K562 (cell line): Measurements from ENCODE around the gene AHR. TPM values are rescaled to one million over a fixed set of nuclear protein-coding genes. Genes with fewer than 3 reads are reported as not detected.

Experiments
- ATAC-seq: fragments of 200-7000 bp; cut with Tn5 transposase; 3 replicates; pipeline ENCODE4 v1.9.1; 2020; ENCODE audit warnings: moderate library complexity
- BruUV-seq: library from RNA; stranded (reverse); fragments of 400-500 nt; replicated peaks from 2 replicates; lab custom pipeline; 2021; lab: Mats Ljungman, UMichigan
- CTCF ChIA-PET: fragments of 300-600 bp; formaldehyde crosslinking; extraction: SDS; loops from one replicate; lab custom pipeline; 2021; ENCODE audit warnings: low intra/inter-chr PET ratio; lab: Yijun Ruan, JAX
- POLR2A ChIA-PET: fragments of 300-600, 350-650 bp; sonication (Branson Sonifier 250); formaldehyde crosslinking; extraction: SDS; loops from one replicate; lab custom pipeline; 2021; ENCODE audit warnings: antibody characterized with exemption, inconsistent platforms; lab: Yijun Ruan, JAX
- DNase-seq, 4 experiments: peaks; one replicate each; pipeline versions ENCODE4 v3.0.0 to v3.0.0-alpha.2; 2011 to 2018; ENCODE audit warnings: low spot score in 3 of 4, mixed read lengths in 3 of 4; ENCODE audit errors: extremely low read depth in 1 of 4
- FAIRE-seq: peaks from 2 replicates; lab custom pipeline; 2011; peaks lifted over from hg19 to GRCh38; lab: Jason Lieb, UNC
- H2AFZ ChIP-seq: 2 replicates; pipeline ENCODE4 v1.6.0; 2011; ENCODE audit warnings: low read depth, low read length, control low read depth, inconsistent platforms
- H3K27ac ChIP-seq: fragments of 200-600 bp; 3 replicates; pipeline ENCODE4 v1.8.0; 2011; ENCODE audit warnings: low read depth, mild to moderate bottlenecking, control low read depth, inconsistent platforms, low read length, moderate library complexity, mixed read lengths; ENCODE audit errors: extremely low read depth
- H3K27me3 ChIP-seq, 2 experiments: fragments of 300-600 bp in 1 of 2; 2 replicates in 1 of 2; 3 replicates in 1 of 2; pipeline versions ENCODE4 v1.6.0 to v1.8.0; 2011; ENCODE audit warnings: inconsistent platforms in 2 of 2, low read length in 2 of 2, mild to moderate bottlenecking in 1 of 2, mixed read lengths in 1 of 2, moderate library complexity in 1 of 2; ENCODE audit not compliant: control insufficient read depth in 2 of 2, insufficient read depth in 2 of 2
- H3K36me3 ChIP-seq: fragments of 300-600 bp; 3 replicates; pipeline ENCODE4 v1.8.0; 2011; ENCODE audit warnings: mild to moderate bottlenecking, low read length, inconsistent platforms; ENCODE audit not compliant: control insufficient read depth, insufficient read depth
- H3K4me1 ChIP-seq, 2 experiments: fragments of 200-600 bp in 1 of 2; replicated peaks in 1 of 2; 2 replicates in 1 of 2; 3 replicates in 1 of 2; pipeline versions ENCODE4 v1.5.1 to v1.8.0; 2011; ENCODE audit warnings: inconsistent platforms in 2 of 2, low read length in 2 of 2, mild to moderate bottlenecking in 1 of 2, mixed read lengths in 1 of 2, moderate library complexity in 1 of 2; ENCODE audit not compliant: control insufficient read depth in 2 of 2, insufficient read depth in 2 of 2
- H3K4me2 ChIP-seq: 2 replicates; pipeline ENCODE4 v1.6.1; 2011; ENCODE audit warnings: low read length, control low read depth, inconsistent platforms, mixed read lengths; ENCODE audit not compliant: insufficient read depth
- H3K4me3 ChIP-seq: fragments of 200-600 bp; sonication (generic), shearing (Covaris generic); 2 replicates; pipeline ENCODE4 v1.5.1; 2016; ENCODE audit warnings: control low read depth, inconsistent platforms
- H3K79me2 ChIP-seq: fragments of 200-600 bp; 3 replicates; pipeline ENCODE4 v1.8.0; 2011; ENCODE audit warnings: low read length, inconsistent platforms; ENCODE audit not compliant: control insufficient read depth, insufficient read depth
- H3K9ac ChIP-seq, 2 experiments: 2 replicates each; pipeline versions ENCODE4 v1.6.0 to v1.6.1; 2011; ENCODE audit warnings: low read depth in 2 of 2, low read length in 2 of 2, control low read depth in 1 of 2, inconsistent platforms in 1 of 2, mild to moderate bottlenecking in 1 of 2, mixed read lengths in 1 of 2; ENCODE audit not compliant: insufficient read depth in 1 of 2
- H3K9me1 ChIP-seq: one replicate; pipeline ENCODE4 v1.6.0; 2011; ENCODE audit warnings: inconsistent platforms, mild to moderate bottlenecking, low read length, moderate library complexity; ENCODE audit not compliant: control insufficient read depth, insufficient read depth
- H3K9me3 ChIP-seq: replicated peaks from 2 replicates; pipeline ENCODE4 v1.5.1; 2011; ENCODE audit warnings: low read depth, low read length, inconsistent platforms; ENCODE audit not compliant: control insufficient read depth, insufficient read depth
- H4K20me1 ChIP-seq: replicated peaks from 2 replicates; pipeline ENCODE4 v1.6.1; 2011; ENCODE audit warnings: low read length, inconsistent platforms, mixed read lengths; ENCODE audit not compliant: control insufficient read depth, insufficient read depth
- CAMTA2 ChIP-seq: fragments of 250-450 bp; sonication (Bioruptor Pico); conservative IDR thresholded peaks from 2 replicates; pipeline ENCODE4 v1.5.1; 2022
- CBX3 ChIP-seq, 2 experiments: IDR thresholded peaks; 1 replicate in 1 of 2; 2 replicates in 1 of 2; pipeline ENCODE4 v1.6.1; 2012; ENCODE audit warnings: inconsistent platforms in 2 of 2, low read length in 2 of 2, borderline replicate concordance in 1 of 2, control low read depth in 1 of 2
- CBX5 ChIP-seq: IDR thresholded peaks from 2 replicates; pipeline ENCODE4 v1.6.1; 2014; ENCODE audit warnings: low read depth, borderline replicate concordance
- HLTF ChIP-seq: fragments of 450-650 bp; IDR thresholded peaks from 2 replicates; pipeline ENCODE4 v1.6.1; 2016
- SMAD4 ChIP-seq: fragments of 250-450 bp; sonication (Bioruptor Pico); conservative IDR thresholded peaks from 2 replicates; pipeline ENCODE4 v1.8.0; 2021; ENCODE audit warnings: inconsistent platforms, mild to moderate bottlenecking, moderate library complexity
- TCF3 ChIP-seq: sonication (generic); formaldehyde crosslinking; IDR thresholded peaks from 2 replicates; pipeline ENCODE4 v1.4.0; 2020; ENCODE audit warnings: mild to moderate bottlenecking, missing genetic modification reagents
- TRIM28 ChIP-seq: fragments of 450-650 bp; IDR thresholded peaks from 2 replicates; pipeline ENCODE4 v1.6.1; 2017
- ZNF239 ChIP-seq: fragments of 250-450 bp; sonication (Bioruptor Pico); IDR thresholded peaks from 2 replicates; pipeline ENCODE4 v1.4.0; 2020; ENCODE audit warnings: mild to moderate bottlenecking
- ZNF324 ChIP-seq: fragments of 250-450 bp; sonication (Bioruptor Pico); IDR thresholded peaks from 2 replicates; pipeline ENCODE4 v1.4.0; 2020; ENCODE audit warnings: mild to moderate bottlenecking
- WGBS: fragments of 100-300 bp; shearing (Covaris generic); methylation state at CpG from one replicate; pipeline ENCODE4 v1.1.6; 2016; ENCODE audit warnings: low coverage, mixed read lengths; ENCODE audit not compliant: insufficient coverage; ENCODE audit errors: missing lambda C conversion rate; 5-methylcytosine and 5-hydroxymethylcytosine counted together
- in situ Hi-C: fragments of 300-500 bp; cut with MboI; formaldehyde crosslinking; loops from 4 replicates; pipeline ENCODE4 v1.15.0; 2018; ENCODE audit warnings: inconsistent platforms, mixed read lengths
- intact Hi-C: fragments of 100-400 bp; cut with micrococcal nuclease; formaldehyde crosslinking; loops from 2 replicates; pipeline ENCODE4 v1.14.2; 2022
- polyA plus RNA-seq, 8 experiments: library from polyadenylated mRNA; depleted of rRNA in 4 of 8; stranded (reverse) in 5 of 8; unstranded in 3 of 8; fragments of >200 nt; fragmentation: Nextera tagmentation in 2 of 8; fragmentation: Illumina TruSeq in 1 of 8; extraction: Ambion mirVana in 2 of 8; extraction: Trizol in 1 of 8; gene quantifications; 2 replicates each; pipeline versions ENCODE4 v1.2.1 to v1.2.3, GENCODE V29; 2011 to 2014; ENCODE audit warnings: inconsistent platforms in 1 of 8, missing spikeins in 1 of 8
- total RNA-seq, 7 experiments: library from RNA; depleted of rRNA in 6 of 7; stranded (reverse); fragments of >200 nt in 6 of 7; fragmentation: Illumina TruSeq in 2 of 7; extraction: Trizol in 2 of 7; gene quantifications; 2 replicates each; pipeline versions ENCODE4 v1.2.1 to v1.2.3, GENCODE V29; 2011 to 2021; ENCODE audit warnings: low replicate concordance in 1 of 7

The AHR gene
- total and polyA plus RNA-seq, 9 of the 15 experiments (the other 6 are each of a cell fraction or from before 2014, with no cell fraction given): 0.16 TPM; not detected in 8

- BruUV-seq: no TSS peak
- no peak for ATAC-seq
- CTCF ChIA-PET: no interaction called here
Measured at GRCh38 chr7:17266565-17266964, 31.9 kb upstream of the AHR start.

GRCh38 chr7:17269341-17270221 lies 28.9 kb upstream of the AHR start:
- H3K36me3 ChIP-seq: no peaks in the 10 kb centered on the region
- H3K4me2 ChIP-seq: no peak overlapping the region
- ATAC-seq: no peak
- H3K4me1 ChIP-seq: no peaks in the 10 kb centered on the region
- no TSS peak for BruUV-seq
- intact Hi-C loops (no loop called here), in situ Hi-C loops (no loop called here)
- no peaks in the 10 kb centered on the region; a peak in 1 of 5 replicates for H3K27me3 ChIP-seq
- no peak for DNase-seq
- peaks cover 2% of the 10 kb centered on the region; the same call in 1 of the 2 replicates for H3K9me3 ChIP-seq
- FAIRE-seq: no peak
- 5% methylated on average over 3 of the region's 3 CpGs for WGBS
- ChIA-PET POLR2A (no interaction called here), CTCF (no interaction called here)
- no peak overlapping the region for H3K4me3 ChIP-seq
- no peak overlapping the region for H3K9ac ChIP-seq
- no peak for TF ChIP-seq ZNF239 (CRISPR knock-in tag)
- no peak for TF ChIP-seq CAMTA2
- TF ChIP-seq SMAD4 (CRISPR knock-in tag): no peak
- peak in 1 of 2 experiments; percentile 76; a peak in 2 of 3 replicates for TF ChIP-seq CBX3 (IDR thresholded peaks at IDR 0.05; ENCODE audit: borderline replicate concordance in 1 of 2, low read length in 2 of 2)
- TF ChIP-seq HLTF: 0 out of 2 replicates have a peak, but pooled peaks have one; percentile 71
- TF ChIP-seq CBX5: 0 out of 2 replicates have a peak, but pooled peaks have one; percentile 60
- TF ChIP-seq TRIM28: peak; percentile 91
- no peaks in the 10 kb centered on the region for H4K20me1 ChIP-seq
- H3K9me1 ChIP-seq: no peaks in the 10 kb centered on the region
- no peaks in the 10 kb centered on the region for H3K79me2 ChIP-seq
- H3K27ac ChIP-seq: no peak overlapping the region
- H2AFZ ChIP-seq: no peak overlapping the region

More at GRCh38 chr7:17266565-17266964, 31.9 kb upstream of the AHR start:
- H3K79me2 ChIP-seq: no peaks in the 10 kb centered on the region
- H3K27me3 ChIP-seq: no peaks in the 10 kb centered on the region; a peak in 1 of 5 replicates
- no peaks in the 10 kb centered on the region for H4K20me1 ChIP-seq
- no peak for TF ChIP-seq TCF3
- TF ChIP-seq ZNF324 (CRISPR knock-in tag): peak; percentile 97
- no peak overlapping the region for H3K9ac ChIP-seq
- H3K4me2 ChIP-seq: no peak overlapping the region
- in situ Hi-C loops (no loop called here), intact Hi-C loops (no loop called here)
- H3K27ac ChIP-seq: no peak overlapping the region
- FAIRE-seq (no peak), DNase-seq (no peak)
- no peaks in the 10 kb centered on the region for H3K9me1 ChIP-seq
- peaks cover 2% of the 10 kb centered on the region; the same call in 1 of the 2 replicates for H3K9me3 ChIP-seq
- POLR2A ChIA-PET: no interaction called here
- no peak overlapping the region for H3K4me3 ChIP-seq
- H3K36me3 ChIP-seq: no peaks in the 10 kb centered on the region
- no peak overlapping the region for H2AFZ ChIP-seq
- H3K4me1 ChIP-seq: no peaks in the 10 kb centered on the region
